Skeletal muscle satellite cell (primary cell): ENCODE data around the gene RAB37.

Experiments used
- H3K27me3 ChIP-seq: 2 replicates; pipeline ENCODE4 v1.7.0; 2013; ENCODE audit warnings: low read length; ENCODE audit not compliant: control insufficient read depth, insufficient read depth
- H3K36me3 ChIP-seq: 2 replicates; pipeline ENCODE4 v1.7.0; 2013; ENCODE audit warnings: mild to moderate bottlenecking, control low read depth, low read length; ENCODE audit not compliant: insufficient read depth
- H3K4me1 ChIP-seq: 2 replicates; pipeline ENCODE4 v1.7.0; 2013; ENCODE audit warnings: low read length; ENCODE audit not compliant: control insufficient read depth, insufficient read depth
- H3K4me2 ChIP-seq: 2 replicates; pipeline ENCODE4 v1.7.0; 2013; ENCODE audit warnings: mild to moderate bottlenecking, low read length
- H3K4me3 ChIP-seq: 2 replicates; pipeline ENCODE4 v1.7.0; 2013; ENCODE audit warnings: low read length
- H3K9ac ChIP-seq: 2 replicates; pipeline ENCODE4 v1.7.0; 2013; ENCODE audit warnings: mild to moderate bottlenecking, low read depth, low read length, moderate library complexity
- H3K9me3 ChIP-seq: replicated peaks from 2 replicates; pipeline ENCODE4 v1.7.0; 2013; ENCODE audit warnings: mild to moderate bottlenecking, control low read depth, low read length

Gene RAB37

GRCh38 chr17:74785981-74786360 lies 48.9 kb downstream of the RAB37 start:
- Histone ChIP-seq H3K9me3 (no peaks in the 10 kb centered on the region), H3K9ac (no peak overlapping the region), H3K4me1 (no peaks in the 10 kb centered on the region), H3K36me3 (peaks cover 28% of the 10 kb centered on the region), H3K4me3 (no peak overlapping the region), H3K27me3 (no peaks in the 10 kb centered on the region), H3K4me2 (no peak overlapping the region)

GRCh38 chr17:74786431-74787055 lies 49.5 kb downstream of the RAB37 start:
- Histone ChIP-seq H3K4me3 (no peak overlapping the region), H3K9me3 (no peaks in the 10 kb centered on the region), H3K9ac (no peak overlapping the region), H3K27me3 (no peaks in the 10 kb centered on the region), H3K4me1 (no peaks in the 10 kb centered on the region), H3K4me2 (no peak overlapping the region), H3K36me3 (peaks cover 25% of the 10 kb centered on the region)

- Histone ChIP-seq H3K9ac (no peak overlapping the region), H3K4me1 (no peaks in the 10 kb centered on the region), H3K27me3 (no peaks in the 10 kb centered on the region), H3K9me3 (no peaks in the 10 kb centered on the region), H3K4me2 (no peak overlapping the region), H3K36me3 (peaks cover 41% of the 10 kb centered on the region), H3K4me3 (no peak overlapping the region)
These were observed 53.4 kb downstream of the RAB37 start for GRCh38 chr17:74790161-74791058.

GRCh38 chr17:74792586-74793105 lies 55.6 kb downstream of the RAB37 start:
- Histone ChIP-seq H3K4me2 (no peak overlapping the region), H3K36me3 (peaks cover 50% of the 10 kb centered on the region), H3K9ac (no peak overlapping the region), H3K27me3 (no peaks in the 10 kb centered on the region), H3K4me1 (no peaks in the 10 kb centered on the region), H3K4me3 (no peak overlapping the region), H3K9me3 (no peaks in the 10 kb centered on the region)

- Histone ChIP-seq H3K4me1 (no peaks in the 10 kb centered on the region), H3K4me3 (no peak overlapping the region), H3K9ac (no peak overlapping the region), H3K4me2 (no peak overlapping the region), H3K36me3 (peaks cover 67% of the 10 kb centered on the region), H3K9me3 (no peaks in the 10 kb centered on the region), H3K27me3 (no peaks in the 10 kb centered on the region)
These were observed 58.4 kb downstream of the RAB37 start for GRCh38 chr17:74795327-74796020.

- peaks cover 71% of the 10 kb centered on the region for H3K36me3 ChIP-seq
- H3K4me3 ChIP-seq, result no peak overlapping the region
- no peak overlapping the region for H3K9ac ChIP-seq
- H3K4me1 ChIP-seq, result no peaks in the 10 kb centered on the region
- no peak overlapping the region for H3K4me2 ChIP-seq
- H3K9me3 ChIP-seq, result no peaks in the 10 kb centered on the region
- no peaks in the 10 kb centered on the region for H3K27me3 ChIP-seq
These were observed 59.2 kb downstream of the RAB37 start for GRCh38 chr17:74796211-74796610.

- peaks cover 75% of the 10 kb centered on the region for H3K36me3 ChIP-seq
- H3K4me2 ChIP-seq, result no peak overlapping the region
These were observed 59.8 kb downstream of the RAB37 start for GRCh38 chr17:74796866-74797265.

More at GRCh38 chr17:74796866-74797265, 59.8 kb downstream of the RAB37 start:
- Histone ChIP-seq H3K9ac (no peak overlapping the region), H3K4me3 (no peak overlapping the region), H3K27me3 (no peaks in the 10 kb centered on the region), H3K4me1 (no peaks in the 10 kb centered on the region), H3K9me3 (no peaks in the 10 kb centered on the region)
